GM04503 (cell line): Measurements from ENCODE around the gene NUTM1.
A peak's percentile ranks its signal among the peaks of the same experiment; 100 is the strongest.
"Not testable (repeated sequence)": the region's sequence is repeated elsewhere in the genome, so short reads cannot be mapped to it uniquely, and the experiment has no call there.

Experiments used
- DNase-seq: peaks from one replicate; pipeline ENCODE4 v3.0.0-alpha.2; 2012; ENCODE audit warnings: low read depth

Gene NUTM1

GRCh38 chr15:34362047-34362773, 19.1 kb downstream of the NUTM1 start:
- DNase-seq: no peak

- DNase-seq: no peak
Measured at GRCh38 chr15:34364041-34364440, 20.9 kb downstream of the NUTM1 start.

- no peak for DNase-seq
Measured at GRCh38 chr15:34365091-34365825, 22.1 kb downstream of the NUTM1 start.

- no peak for DNase-seq
Measured at GRCh38 chr15:34365836-34366235, 22.7 kb downstream of the NUTM1 start.

- DNase-seq: no peak
Measured at GRCh38 chr15:34366271-34367065, 23.4 kb downstream of the NUTM1 start.

- peak; percentile 25 for DNase-seq
Measured at GRCh38 chr15:34367101-34368081, 24.3 kb downstream of the NUTM1 start, which contains the start of gene LPCAT4. Gene LPCAT4 (minus strand): TSS chr15:34367196. CDS start chr15:34367100, 96 bp downstream.

GRCh38 chr15:34370129-34370528, 27.0 kb downstream of the NUTM1 start:
- DNase-seq: no peak

- no peak for DNase-seq
Measured at GRCh38 chr15:34370643-34371042, 27.5 kb downstream of the NUTM1 start.

GRCh38 chr15:34373951-34374350, 30.8 kb downstream of the NUTM1 start:
- DNase-seq: no peak

GRCh38 chr15:34374816-34375215, 31.7 kb downstream of the NUTM1 start:
- no peak for DNase-seq

- not testable (repeated sequence) for DNase-seq
Measured at GRCh38 chr15:34375541-34375940, 32.4 kb downstream of the NUTM1 start.

GRCh38 chr15:34376856-34377255, 33.7 kb downstream of the NUTM1 start:
- no peak for DNase-seq

- DNase-seq: not testable (repeated sequence)
Measured at GRCh38 chr15:34380491-34380890, 37.4 kb downstream of the NUTM1 start.

- not testable (repeated sequence) for DNase-seq
Measured at GRCh38 chr15:34381829-34382521, 38.9 kb downstream of the NUTM1 start.

GRCh38 chr15:34389594-34390086, 46.5 kb downstream of the NUTM1 start:
- DNase-seq: not testable (repeated sequence)

GRCh38 chr15:34392981-34393380, 49.9 kb downstream of the NUTM1 start:
- DNase-seq: not testable (repeated sequence)

GRCh38 chr15:34397637-34398259, 54.6 kb downstream of the NUTM1 start:
- not testable (repeated sequence) for DNase-seq

GRCh38 chr15:34403160-34403598, 60.1 kb downstream of the NUTM1 start:
- DNase-seq: not testable (repeated sequence)

- not testable (repeated sequence) for DNase-seq
Measured at GRCh38 chr15:34403899-34404298, 60.8 kb downstream of the NUTM1 start.
